ENCODE results near the gene PPP2R5C.

The PPP2R5C gene

GRCh38 chr14:101827286-101827685 is 65.8 kb downstream of the PPP2R5C start:
- Histone ChIP-seq H3K36me3 (ENCODE audit: insufficient read depth, low read length) (peaks cover 53% of the 10 kb centered on the region), H3K9ac (ENCODE audit: insufficient read length) (no peak overlapping the region), H3K27ac (no peak overlapping the region), H3K9me3 (ENCODE audit: low read depth, low read length) (no peaks in the 10 kb centered on the region; the same call in 1 of the 2 replicates), H3K4me3 (no peak overlapping the region)
- TF ChIP-seq EZH2 (IDR thresholded peaks at IDR 0.05) (no peak), FOXP2 (optimal IDR thresholded peaks at IDR 0.05; ENCODE audit: control extremely low read depth, extremely low read length, insufficient read depth) (no peak), POLR2AphosphoS5 (IDR thresholded peaks at IDR 0.05; ENCODE audit: borderline replicate concordance, low read depth, low read length) (no peak)
- no peak for DNase-seq (ENCODE audit: low read depth, low spot score)

DNA sequence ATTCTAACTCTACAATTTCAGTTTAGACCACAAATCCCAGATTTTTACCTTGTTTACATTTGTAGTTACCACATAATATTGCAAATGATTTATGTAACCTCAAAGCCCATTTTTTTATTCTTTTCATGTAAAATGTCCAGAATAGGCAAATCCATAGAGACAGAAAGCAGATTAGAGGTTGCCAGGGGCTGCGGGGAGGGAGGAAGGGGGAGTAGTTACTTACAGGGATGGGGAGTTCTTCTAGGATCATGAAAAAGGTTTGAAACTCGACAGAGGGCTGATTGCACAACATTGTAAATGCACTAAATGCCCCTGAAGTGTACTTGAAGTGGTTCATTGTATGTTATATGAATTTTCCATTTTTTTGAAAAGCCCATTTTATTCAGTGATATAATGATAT is 66.5 kb downstream of the PPP2R5C start:
- Histone ChIP-seq H3K9ac (ENCODE audit: insufficient read length) (no peak overlapping the region), H3K9me3 (ENCODE audit: low read depth, low read length) (no peaks in the 10 kb centered on the region), H3K27ac (no peak overlapping the region; the same call in 1 of the 2 replicates), H3K36me3 (ENCODE audit: insufficient read depth, low read length) (peaks cover 52% of the 10 kb centered on the region), H3K4me3 (no peak overlapping the region)
- no peak for TF ChIP-seq POLR2AphosphoS5 (IDR thresholded peaks at IDR 0.05; ENCODE audit: borderline replicate concordance, low read depth, low read length)
- TF ChIP-seq FOXP2 (optimal IDR thresholded peaks at IDR 0.05; ENCODE audit: control extremely low read depth, extremely low read length, insufficient read depth): no peak
- TF ChIP-seq EZH2 (IDR thresholded peaks at IDR 0.05): no peak
- no peak for DNase-seq (ENCODE audit: low read depth, low spot score)

DNA sequence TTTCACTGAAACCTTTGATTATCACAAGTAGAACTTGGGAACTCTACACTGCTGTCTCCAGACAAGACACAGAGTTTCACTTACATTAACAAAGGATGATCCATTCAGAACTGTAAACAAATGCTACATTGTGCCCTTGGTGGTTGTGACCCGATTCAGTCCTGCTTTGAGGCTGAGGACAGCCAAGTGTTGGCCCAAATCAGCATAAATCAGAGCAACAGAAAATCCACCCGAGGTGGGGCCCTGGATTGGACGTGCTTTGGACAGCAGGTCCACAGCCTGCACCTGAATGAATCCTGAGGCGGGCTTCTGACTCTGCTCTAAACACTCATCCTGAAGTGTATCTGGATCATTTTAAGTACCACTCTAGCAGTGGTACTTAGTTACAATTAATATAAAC is 68.8 kb downstream of the PPP2R5C start:
- H3K4me3 ChIP-seq: no peak overlapping the region
- TF ChIP-seq EZH2 (IDR thresholded peaks at IDR 0.05): no peak
- no peak for TF ChIP-seq POLR2AphosphoS5 (IDR thresholded peaks at IDR 0.05; ENCODE audit: borderline replicate concordance, low read depth, low read length)
- no peak for TF ChIP-seq FOXP2 (optimal IDR thresholded peaks at IDR 0.05; ENCODE audit: control extremely low read depth, extremely low read length, insufficient read depth)
- H3K36me3 ChIP-seq (ENCODE audit: insufficient read depth, low read length): peaks cover 30% of the 10 kb centered on the region
- DNase-seq (ENCODE audit: low read depth, low spot score): no peak
- no peak overlapping the region for H3K27ac ChIP-seq
- H3K9ac ChIP-seq (ENCODE audit: insufficient read length): no peak overlapping the region
- H3K9me3 ChIP-seq (ENCODE audit: low read depth, low read length): no peaks in the 10 kb centered on the region

GRCh38 chr14:101833045-101833444 is 71.5 kb downstream of the PPP2R5C start:
- DNase-seq (ENCODE audit: low read depth, low spot score): no peak
- no peak overlapping the region for H3K27ac ChIP-seq
- no peak for TF ChIP-seq POLR2AphosphoS5 (IDR thresholded peaks at IDR 0.05; ENCODE audit: borderline replicate concordance, low read depth, low read length)
- no peak for TF ChIP-seq EZH2 (IDR thresholded peaks at IDR 0.05)
- TF ChIP-seq FOXP2 (optimal IDR thresholded peaks at IDR 0.05; ENCODE audit: control extremely low read depth, extremely low read length, insufficient read depth): no peak
- peaks cover 16% of the 10 kb centered on the region for H3K36me3 ChIP-seq (ENCODE audit: insufficient read depth, low read length)
- H3K9ac ChIP-seq (ENCODE audit: insufficient read length): no peak overlapping the region
- no peak overlapping the region for H3K4me3 ChIP-seq
- H3K9me3 ChIP-seq (ENCODE audit: low read depth, low read length): no peaks in the 10 kb centered on the region

DNA sequence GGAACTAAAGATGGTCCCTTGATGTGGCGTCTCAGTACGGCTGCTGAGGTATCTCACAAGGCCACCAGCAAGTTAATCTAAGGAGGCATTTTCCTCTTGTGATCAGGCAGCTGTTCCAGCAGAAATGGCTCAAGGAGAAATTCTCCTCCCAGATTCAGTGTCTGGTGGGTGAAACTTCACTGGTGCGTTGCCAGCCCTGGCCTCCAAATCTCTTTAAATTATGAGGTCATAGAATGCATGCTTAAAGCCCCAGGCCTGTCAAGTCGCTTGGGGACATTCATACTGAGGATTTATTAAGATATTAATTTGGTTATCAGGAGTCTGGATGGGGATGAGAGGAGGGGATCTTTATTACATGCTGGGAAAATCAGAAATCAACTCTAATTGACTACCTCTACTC is 72.9 kb downstream of the PPP2R5C start:
- Histone ChIP-seq H3K27ac (no peak overlapping the region), H3K9me3 (ENCODE audit: low read depth, low read length) (no peaks in the 10 kb centered on the region), H3K36me3 (ENCODE audit: insufficient read depth, low read length) (peaks cover 12% of the 10 kb centered on the region), H3K9ac (ENCODE audit: insufficient read length) (no peak overlapping the region), H3K4me3 (no peak overlapping the region)
- DNase-seq (ENCODE audit: low read depth, low spot score): no peak
- TF ChIP-seq EZH2 (IDR thresholded peaks at IDR 0.05) (no peak), FOXP2 (optimal IDR thresholded peaks at IDR 0.05; ENCODE audit: control extremely low read depth, extremely low read length, insufficient read depth) (no peak), POLR2AphosphoS5 (IDR thresholded peaks at IDR 0.05; ENCODE audit: borderline replicate concordance, low read depth, low read length) (no peak)

DNA sequence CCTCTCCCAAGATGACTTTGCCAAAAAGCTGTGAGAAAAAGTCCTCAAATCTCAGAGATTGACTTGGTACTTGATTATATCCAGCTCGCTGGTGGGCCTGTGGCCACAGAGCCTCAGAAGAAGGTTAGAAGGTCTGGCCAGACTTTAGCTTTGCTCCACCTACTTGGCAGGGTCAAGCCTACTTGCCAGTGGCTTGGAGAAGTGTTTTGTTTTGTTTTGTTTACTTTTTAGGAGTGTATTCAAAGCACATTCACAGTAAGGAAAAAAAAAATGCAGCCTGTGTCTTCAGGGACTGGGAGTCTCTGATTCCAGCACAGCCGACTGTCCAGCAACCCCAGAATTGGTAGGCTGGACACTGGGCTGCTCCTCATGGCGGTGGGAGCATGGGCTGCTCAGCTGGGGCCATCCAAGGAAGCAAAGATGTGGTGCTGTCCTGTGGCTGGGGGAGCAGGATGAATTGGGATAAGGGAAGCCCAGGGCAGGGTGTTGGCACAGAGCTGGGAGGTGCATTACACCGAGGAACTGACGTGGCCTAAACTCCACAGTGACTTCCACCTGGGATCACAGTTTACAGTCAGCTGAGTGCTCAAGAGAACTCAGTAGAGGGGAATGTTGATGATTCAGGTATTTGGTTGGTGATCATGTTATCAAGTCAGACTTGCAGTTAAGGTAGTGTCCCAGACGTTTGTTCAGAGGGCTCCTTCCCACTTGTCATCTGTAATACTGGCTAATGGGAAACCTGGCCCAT is 73.5 kb downstream of the PPP2R5C start:
- H3K27ac ChIP-seq: no peak overlapping the region
- no peak for TF ChIP-seq FOXP2 (optimal IDR thresholded peaks at IDR 0.05; ENCODE audit: control extremely low read depth, extremely low read length, insufficient read depth)
- TF ChIP-seq POLR2AphosphoS5 (IDR thresholded peaks at IDR 0.05; ENCODE audit: borderline replicate concordance, low read depth, low read length): no peak
- TF ChIP-seq EZH2 (IDR thresholded peaks at IDR 0.05): no peak
- H3K4me3 ChIP-seq: no peak overlapping the region
- H3K36me3 ChIP-seq (ENCODE audit: insufficient read depth, low read length): peaks cover 8% of the 10 kb centered on the region
- no peaks in the 10 kb centered on the region for H3K9me3 ChIP-seq (ENCODE audit: low read depth, low read length)
- no peak for DNase-seq (ENCODE audit: low read depth, low spot score)
- H3K9ac ChIP-seq (ENCODE audit: insufficient read length): no peak overlapping the region

- H3K9ac ChIP-seq (ENCODE audit: insufficient read length): no peak overlapping the region
Measured at GRCh38 chr14:101835566-101835965, 74.1 kb downstream of the PPP2R5C start.

GRCh38 chr14:101836135-101836534 is 74.6 kb downstream of the PPP2R5C start:
- TF ChIP-seq FOXP2 (optimal IDR thresholded peaks at IDR 0.05; ENCODE audit: control extremely low read depth, extremely low read length, insufficient read depth) (no peak), EZH2 (IDR thresholded peaks at IDR 0.05) (no peak), POLR2AphosphoS5 (IDR thresholded peaks at IDR 0.05; ENCODE audit: borderline replicate concordance, low read depth, low read length) (no peak)
- no peak overlapping the region for H3K4me3 ChIP-seq
- H3K36me3 ChIP-seq (ENCODE audit: insufficient read depth, low read length): no peaks in the 10 kb centered on the region
- no peak overlapping the region for H3K27ac ChIP-seq
- no peak overlapping the region for H3K9ac ChIP-seq (ENCODE audit: insufficient read length)
- H3K9me3 ChIP-seq (ENCODE audit: low read depth, low read length): no peaks in the 10 kb centered on the region
- no peak for DNase-seq (ENCODE audit: low read depth, low spot score)

More at GRCh38 chr14:101835566-101835965, 74.1 kb downstream of the PPP2R5C start:
- no peak overlapping the region for H3K27ac ChIP-seq
- no peak for DNase-seq (ENCODE audit: low read depth, low spot score)
- H3K4me3 ChIP-seq: no peak overlapping the region
- peaks cover 2% of the 10 kb centered on the region; the same call in 1 of the 2 replicates for H3K36me3 ChIP-seq (ENCODE audit: insufficient read depth, low read length)
- TF ChIP-seq EZH2 (IDR thresholded peaks at IDR 0.05) (no peak), FOXP2 (optimal IDR thresholded peaks at IDR 0.05; ENCODE audit: control extremely low read depth, extremely low read length, insufficient read depth) (no peak), POLR2AphosphoS5 (IDR thresholded peaks at IDR 0.05; ENCODE audit: borderline replicate concordance, low read depth, low read length) (no peak)
- H3K9me3 ChIP-seq (ENCODE audit: low read depth, low read length): no peaks in the 10 kb centered on the region

Measured in SK-N-MC (cell line).